EL (cell line): ENCODE results near the gene BAHCC1.
A peak's percentile ranks its signal among the peaks of the same experiment; 100 is the strongest.

ENCODE experiments used
- DNase-seq: peaks from one replicate; pipeline ENCODE4 v3.0.0-alpha.2; 2016

Gene BAHCC1

DNA sequence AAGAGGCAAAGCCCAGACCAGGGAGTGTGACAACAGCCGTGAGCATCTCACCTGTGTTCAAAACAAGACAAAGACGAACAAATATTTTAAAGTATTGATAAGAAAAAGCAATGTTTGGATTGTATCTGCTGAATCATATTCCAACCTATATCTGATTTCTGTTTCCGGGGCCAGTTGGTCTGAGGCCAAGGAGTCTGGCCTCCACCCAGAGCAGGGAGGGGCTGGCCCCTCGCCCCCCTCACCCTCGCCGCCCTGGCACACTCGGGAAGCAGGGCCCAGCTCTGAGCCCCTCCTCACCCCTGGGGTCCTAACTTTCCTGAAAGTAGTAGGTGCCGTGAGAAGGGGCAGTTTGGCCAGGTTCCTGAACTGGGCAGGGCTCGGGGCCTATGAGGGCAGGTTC, 69.3 kb downstream of the BAHCC1 start:
- no peak for DNase-seq

GRCh38 chr17:81465910-81466309, 70.7 kb downstream of the BAHCC1 start:
- no peak for DNase-seq

DNA sequence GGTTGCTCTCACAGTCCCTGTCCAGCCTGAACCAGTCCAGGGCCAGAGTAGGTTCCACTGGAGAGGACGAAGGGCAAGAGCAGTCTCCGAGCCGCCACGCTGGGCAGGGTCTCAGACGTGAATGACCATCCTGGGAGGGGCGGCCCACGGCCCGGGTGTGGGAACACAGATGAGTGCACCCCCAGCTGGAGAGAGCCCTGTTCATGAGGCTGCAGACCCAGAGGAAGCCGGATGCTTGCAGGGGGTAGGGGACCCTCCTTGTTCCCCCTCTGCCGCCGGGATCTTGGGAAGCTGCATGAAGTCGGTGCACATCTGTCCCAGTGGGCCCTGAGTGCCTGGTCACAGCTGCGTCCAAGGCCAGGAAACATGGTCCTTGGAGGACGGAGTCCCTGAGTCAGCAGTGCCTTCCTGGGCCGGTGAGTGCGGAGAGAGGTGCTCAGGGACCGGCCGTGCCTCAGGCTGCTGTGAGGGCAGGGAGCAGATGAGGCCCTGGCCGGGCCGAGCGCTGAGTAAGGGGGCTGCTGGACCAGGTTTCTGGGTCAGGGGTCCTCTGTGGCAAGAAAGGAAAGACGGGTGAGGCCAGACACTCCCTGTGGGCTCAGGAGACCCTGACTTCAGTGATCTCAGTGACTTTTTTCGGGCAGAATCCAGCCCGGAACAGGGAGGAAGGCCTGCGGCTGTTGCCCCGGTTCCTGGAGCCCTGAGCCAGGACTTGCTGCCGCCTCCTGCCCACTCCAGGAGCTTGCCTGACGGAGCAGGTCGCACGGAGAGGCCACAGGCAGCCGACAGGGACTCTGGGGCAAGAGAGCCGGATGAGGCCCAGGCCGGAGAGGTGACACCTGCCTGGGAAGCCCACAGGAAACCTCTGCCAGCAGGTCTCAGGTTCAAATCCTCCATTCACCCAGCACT, 71.6 kb downstream of the BAHCC1 start:
- DNase-seq = no peak

DNA sequence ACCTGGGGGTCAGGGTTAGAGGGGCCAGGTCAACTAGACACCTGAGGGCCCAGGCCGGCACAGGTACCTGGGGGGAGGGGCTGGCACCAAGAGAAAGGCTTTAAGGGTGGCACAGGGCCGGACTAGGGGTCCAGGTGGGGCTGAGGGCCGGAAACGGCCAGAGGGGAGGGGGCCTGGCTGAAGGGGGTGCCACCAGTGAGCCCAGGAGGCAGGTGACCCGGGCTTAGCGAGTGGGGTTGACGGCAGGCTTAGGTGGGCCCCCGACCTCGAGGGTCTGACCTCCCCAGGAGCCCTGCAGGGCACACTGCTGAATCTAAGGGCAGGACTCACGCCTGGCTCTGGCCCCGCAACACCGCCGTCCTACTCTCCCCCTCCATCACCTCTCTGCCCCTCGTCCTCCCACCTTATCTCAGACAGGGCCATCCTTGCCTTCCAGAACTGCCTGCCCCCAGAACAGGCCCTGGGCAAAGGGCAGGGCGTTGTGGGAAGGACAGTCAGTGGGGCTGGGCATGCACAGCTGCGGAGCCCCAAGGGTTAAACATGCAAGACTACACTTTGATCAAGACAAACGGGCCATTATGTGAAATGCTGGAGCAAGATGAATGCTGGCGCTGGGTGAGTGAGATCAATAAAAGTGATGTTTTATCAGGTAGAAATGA, 73.0 kb downstream of the BAHCC1 start:
- no peak for DNase-seq

DNA sequence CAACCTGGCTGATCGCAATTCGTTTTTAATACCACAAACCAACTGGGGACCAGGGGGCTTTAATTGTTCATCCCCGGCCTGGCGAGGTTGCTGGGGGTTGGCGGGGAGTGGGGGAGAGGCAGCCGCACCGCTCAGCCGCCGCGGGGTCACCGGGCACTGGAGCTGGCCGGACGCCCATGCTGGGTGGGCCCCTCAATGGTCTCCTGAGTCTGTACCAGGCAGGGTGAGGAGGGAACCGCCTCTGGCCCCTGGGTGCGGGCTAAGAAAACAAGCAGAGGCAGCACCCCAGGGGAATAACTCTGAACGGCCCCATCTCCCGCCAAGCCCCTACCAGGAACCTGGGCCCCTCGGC, 73.5 kb downstream of the BAHCC1 start:
- no peak for DNase-seq

DNA sequence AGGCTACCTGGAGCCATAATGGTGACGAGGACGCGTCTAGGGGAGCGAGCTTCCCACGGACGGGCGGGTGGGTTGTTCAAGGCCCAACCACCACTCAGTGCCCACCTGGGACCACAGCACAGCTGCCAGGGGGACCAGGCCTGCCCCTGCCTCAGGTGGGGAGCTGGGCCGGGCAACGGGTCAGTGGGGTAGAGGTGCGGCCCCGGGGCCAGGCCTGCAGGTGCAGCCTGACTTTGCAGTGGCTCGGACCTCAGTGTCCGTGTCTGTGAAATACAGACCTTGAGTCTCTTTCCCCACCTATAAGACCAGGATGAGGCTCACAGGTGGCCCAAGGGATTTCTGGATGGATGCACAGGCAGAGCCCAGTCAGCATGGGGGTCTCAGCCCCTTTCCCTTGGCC, 74.0 kb downstream of the BAHCC1 start:
- no peak for DNase-seq

GRCh38 chr17:81470270-81470943, 75.2 kb downstream of the BAHCC1 start:
- DNase-seq = no peak

GRCh38 chr17:81470944-81471817, 75.9 kb downstream of the BAHCC1 start:
- peak; percentile 56 for DNase-seq

DNA sequence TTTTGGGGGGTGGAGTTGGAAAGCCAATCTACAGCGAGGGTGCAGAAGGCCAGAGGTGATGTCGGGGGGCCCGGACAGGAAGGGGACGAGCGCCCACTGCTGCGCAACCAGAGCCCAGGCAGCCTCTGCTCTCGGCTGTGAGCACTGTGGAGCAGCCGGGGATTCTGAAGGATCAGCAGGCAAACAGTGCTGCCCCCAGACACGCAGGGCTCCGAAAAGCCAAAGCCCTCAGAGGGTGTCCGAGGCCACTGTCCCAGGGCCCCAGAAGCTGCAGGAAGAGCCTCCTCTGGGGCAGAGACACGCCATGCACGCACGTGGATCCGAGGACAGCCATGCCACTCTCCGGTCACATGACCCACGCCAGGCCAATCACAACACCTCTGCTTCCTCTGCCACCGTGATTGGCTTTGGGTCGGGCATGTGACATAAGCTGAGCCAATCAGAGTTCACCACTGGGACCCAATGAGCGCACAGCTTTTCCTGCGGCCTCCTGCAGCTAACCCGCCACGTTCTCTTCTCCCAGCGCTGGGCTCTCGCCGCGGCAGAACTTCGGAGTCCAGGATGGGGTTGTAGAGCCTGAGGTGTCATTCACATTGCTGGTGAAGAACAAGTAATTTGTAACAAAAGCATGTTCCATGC, 76.7 kb downstream of the BAHCC1 start:
- DNase-seq = peak; percentile 87

GRCh38 chr17:81473019-81473418, 77.8 kb downstream of the BAHCC1 start:
- DNase-seq = no peak

DNA sequence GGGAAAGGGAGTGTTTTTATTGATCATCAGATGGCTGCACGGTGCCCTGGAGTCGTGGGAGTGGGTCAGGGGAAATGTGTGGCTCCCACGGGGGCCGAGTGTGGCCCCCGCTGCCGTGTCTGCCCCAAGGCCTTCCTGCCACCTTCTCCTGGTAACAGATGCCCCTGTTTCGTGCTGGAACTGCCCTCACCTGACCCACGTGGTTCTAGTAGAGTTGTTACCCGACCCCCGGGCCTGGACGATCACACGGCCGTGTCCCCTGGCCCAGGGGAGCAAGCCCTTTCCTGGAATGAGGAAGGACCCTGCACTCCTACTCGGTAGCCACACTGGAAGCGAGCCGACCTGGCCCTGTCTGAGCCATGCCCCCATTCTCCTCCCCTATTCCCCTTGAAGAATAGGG, 79.7 kb downstream of the BAHCC1 start:
- DNase-seq = no peak

- no peak for DNase-seq
These were observed 80.8 kb downstream of the BAHCC1 start for GRCh38 chr17:81476097-81476496.

DNA sequence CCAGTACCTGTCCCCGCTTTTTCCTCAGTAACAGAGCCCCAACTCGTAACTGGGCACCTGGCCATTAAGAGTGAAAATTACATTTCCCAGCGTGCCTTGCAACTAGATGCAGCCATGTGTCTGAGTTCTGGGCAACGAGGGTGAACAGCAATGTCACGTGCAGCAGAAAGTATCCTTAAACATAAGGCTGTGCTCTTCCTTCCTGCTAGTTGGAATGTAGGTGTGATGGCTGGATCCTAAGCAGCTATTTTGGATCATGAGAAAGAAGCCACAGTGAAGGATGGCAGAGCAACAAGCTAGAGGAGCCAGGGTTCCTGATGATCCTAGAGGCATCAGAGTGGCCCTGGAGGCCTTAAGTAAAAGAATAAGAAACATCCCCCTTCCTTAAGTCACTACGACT, 81.4 kb downstream of the BAHCC1 start:
- no peak for DNase-seq

DNA sequence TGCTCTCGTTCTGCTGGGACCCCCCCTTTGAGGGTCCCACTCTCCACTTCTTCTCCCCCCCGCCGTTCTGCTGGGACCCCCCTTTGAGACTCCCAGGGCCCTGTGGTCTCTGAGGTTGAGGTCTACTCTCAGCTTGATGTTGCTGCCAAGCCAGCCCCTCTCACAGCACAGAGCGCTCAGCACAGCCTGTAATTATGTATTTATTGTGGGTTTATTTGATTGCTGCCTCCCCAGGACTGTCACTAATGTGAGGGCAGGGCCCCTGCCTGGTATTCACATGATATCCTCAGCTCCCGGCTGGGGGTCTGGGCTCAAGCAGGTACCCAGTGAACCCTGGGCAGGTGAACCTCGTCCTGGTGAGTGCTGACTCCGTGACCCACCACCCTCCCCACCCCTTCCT, 81.9 kb downstream of the BAHCC1 start:
- no peak for DNase-seq

DNA sequence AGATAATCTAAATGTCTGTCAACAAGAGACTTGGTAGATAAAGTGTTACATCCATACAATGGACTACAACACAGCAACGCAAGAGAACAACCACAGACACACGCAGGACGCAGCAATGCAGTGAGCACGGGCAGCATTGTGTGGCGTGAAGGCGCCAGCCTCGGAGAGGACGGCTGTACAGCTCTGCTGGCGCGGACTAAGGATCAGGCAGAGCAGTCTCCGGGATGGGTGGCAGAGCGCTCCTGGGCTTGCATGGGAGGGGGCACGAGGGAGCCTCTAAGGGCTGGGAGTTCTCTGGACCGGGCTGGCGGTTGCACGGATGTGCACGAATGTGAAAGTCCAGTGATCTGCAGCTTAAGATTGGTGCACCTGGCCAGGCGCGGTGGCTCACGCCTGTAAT, 82.9 kb downstream of the BAHCC1 start:
- DNase-seq = no peak

DNA sequence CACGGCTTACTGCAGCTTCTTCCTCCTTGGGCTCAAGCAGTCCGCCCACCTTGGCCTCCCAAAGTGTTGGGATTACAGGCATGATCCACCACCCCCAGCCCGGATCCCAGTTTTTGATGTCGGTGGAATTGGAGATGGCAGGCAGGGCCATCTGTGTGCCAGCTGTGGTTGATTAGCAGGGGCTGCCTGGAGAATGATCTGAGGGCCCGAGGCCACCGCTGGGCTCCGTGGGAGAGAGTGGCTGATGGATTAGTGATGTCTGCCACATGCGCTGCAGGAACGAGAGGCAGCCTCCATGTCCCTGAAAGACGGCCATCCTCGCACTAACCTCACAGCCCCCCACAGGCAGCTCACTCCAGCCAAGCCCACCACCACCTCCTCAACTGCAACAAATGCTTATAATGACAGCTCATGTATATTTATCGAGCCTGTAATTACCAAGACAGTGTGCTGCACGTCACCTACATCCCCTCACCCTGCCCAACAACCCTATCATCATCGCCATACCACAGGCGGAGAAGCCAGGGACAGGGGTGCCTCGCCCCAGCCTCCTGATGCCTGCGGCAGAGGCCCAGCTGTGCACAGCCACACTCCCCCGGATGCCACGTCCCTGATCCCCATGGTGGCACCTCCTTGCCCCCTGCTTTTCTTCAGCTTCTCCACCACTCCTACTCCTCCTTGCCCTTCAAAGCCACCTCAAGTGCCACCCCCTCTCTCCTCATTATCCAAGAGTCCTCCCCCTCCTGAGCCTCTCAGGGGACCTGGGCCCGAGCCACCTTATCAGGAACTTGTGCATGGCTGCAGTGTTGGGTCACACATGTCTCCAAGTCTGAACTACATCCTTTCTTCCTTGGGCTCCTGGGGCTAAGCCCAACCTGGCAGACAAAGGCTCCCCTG, 84.2 kb downstream of the BAHCC1 start:
- no peak for DNase-seq

DNA sequence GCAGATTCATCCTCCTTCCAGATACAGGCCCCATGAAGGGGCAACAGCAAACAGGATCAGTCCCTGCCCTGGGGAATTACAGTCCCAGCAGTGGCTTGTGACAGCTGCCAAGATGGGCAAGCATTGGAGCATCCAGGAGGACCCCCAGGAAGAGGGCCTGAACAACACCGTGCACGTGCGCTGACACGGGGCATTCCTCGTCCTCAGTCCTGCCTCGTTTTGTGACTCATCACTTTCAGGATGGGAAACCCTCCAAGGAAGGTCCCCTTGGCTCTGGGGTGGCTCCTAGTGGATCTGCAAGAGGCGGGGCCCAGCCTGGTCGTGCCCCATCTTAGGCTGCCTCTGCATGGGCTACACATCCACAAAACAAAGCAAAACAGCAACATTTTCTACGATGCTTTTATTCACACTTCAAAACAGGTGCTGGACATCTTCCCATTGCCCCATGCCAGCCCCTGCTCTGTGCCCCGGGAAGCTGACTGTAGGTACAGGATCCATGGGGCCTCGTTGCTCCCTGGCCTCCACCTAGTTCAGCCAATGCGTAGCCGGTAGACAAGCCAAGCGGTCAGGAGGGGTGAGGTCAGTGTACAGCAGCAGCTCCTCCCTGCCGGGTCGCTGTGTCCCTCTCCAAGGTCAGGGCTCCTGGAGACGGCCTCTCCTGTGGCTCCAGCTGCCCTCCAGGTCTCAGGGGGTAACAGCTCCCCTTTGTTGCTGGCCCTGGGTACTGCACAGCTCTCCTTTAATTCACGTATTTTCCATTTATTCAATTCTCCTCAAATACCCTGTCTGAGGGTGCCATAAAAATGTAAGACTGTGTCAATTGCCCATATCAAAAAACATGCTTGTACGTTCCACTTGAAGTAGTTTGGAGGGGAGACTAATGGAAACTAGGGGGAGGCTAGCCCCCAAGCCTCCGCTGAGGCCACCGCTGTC, 85.1 kb downstream of the BAHCC1 start:
- peak; percentile 78 for DNase-seq

GRCh38 chr17:81481073-81481799, 86.0 kb downstream of the BAHCC1 start:
- DNase-seq = peak; percentile 45

DNA sequence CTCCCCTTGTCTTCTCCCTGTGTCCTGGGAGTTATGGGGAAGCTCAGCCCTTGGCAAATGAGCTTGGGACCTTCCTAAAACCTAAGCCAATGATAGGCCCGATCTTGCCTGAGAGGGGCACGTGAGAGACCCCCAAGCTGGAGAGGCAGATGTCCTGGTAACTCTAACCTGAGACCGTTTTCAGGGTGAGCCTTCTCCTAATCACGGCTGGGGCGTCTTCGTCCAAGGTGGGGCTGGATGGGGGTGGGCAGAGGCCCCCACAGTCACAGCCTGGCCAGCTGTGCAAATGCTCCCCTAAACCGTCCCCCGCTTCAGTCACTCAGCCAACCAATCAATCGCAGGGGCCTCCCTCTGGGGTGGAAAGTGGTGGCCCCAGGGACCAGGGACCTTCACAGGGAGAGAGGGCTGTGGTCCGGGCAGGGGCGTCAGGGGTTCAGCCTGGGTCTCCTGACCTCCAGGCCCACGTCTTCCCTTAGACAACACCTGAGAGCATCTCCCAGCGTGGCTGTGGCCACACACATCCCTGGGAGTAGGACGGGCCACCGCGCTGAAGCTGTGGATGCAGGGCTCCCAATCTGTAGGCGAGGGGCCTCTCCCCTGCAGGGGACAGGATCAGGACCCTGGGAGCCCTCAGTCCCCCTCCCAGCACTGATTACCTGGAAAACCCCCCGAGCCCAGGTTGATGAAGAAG, 86.7 kb downstream of the BAHCC1 start:
- DNase-seq = no peak
